HG02642 (cell line): Measurements from ENCODE around the gene ARHGEF33.

Source experiments
- ATAC-seq: cut with Tn5 transposase; IDR thresholded peaks from one replicate; pipeline ENCODE4 v1.9.1; 2021; ENCODE audit warnings: mild to moderate bottlenecking; ENCODE audit not compliant: unreplicated experiment, poor library complexity

The ARHGEF33 gene

DNA sequence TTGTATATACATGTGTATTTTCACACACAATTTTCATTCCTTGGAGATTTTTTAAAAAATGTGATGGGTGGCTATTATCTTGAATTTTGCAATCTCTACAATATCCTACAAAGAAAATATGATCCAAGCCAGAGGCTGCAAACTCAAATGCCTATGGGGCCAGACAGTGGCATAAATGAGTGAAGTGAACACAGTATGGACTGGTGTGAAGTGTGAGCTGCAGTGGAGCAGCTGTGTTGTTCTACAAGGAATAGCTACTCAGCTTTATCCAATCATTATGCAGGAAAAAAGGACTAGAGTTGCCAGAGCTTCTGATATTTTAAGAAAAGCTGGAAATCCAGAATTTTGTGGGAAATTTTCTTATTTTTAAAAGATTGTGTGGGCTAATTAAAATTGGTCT is 62.1 kb downstream of the ARHGEF33 start:
- no peak for ATAC-seq

DNA sequence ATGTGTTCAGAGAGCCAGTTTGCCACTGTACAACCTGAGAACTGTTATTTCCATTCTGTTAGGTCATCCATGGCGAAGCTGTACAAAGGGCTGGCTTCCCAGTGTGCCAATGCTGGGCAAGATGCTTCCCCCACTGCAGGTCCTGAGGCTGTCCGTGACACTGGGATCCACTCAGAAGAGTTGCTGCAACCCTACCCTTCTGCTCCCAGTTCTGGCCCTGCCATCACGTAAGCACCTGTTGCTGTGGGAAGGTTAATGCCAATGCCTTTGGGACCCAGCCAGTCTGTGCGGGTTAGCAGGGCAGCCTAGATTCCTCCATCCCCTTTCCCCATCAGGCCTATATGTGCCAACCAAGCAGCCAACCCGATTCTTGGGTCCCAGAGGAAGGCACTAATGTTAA is 68.3 kb downstream of the ARHGEF33 start:
- no peak for ATAC-seq

DNA sequence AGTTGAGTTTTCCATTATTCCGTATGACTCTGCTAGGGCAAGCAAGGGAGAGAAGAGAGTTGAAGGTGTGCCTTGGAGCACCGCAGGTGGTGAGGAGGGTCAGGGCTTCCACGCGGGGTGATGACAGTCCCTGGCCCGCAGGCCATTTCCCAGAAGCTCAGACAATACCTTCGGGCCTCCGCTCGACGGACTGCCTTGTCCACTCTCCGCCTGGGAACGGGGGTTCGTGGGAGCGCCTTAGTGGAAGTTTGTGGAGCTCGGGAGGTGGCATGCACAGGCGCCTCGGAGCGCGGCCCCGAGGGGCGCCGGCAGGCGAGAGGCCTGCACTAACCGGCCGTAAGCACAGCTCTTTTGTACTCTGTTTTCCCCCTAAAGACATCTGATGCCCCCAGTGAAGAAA is 69.8 kb downstream of the ARHGEF33 start:
- no peak for ATAC-seq

DNA sequence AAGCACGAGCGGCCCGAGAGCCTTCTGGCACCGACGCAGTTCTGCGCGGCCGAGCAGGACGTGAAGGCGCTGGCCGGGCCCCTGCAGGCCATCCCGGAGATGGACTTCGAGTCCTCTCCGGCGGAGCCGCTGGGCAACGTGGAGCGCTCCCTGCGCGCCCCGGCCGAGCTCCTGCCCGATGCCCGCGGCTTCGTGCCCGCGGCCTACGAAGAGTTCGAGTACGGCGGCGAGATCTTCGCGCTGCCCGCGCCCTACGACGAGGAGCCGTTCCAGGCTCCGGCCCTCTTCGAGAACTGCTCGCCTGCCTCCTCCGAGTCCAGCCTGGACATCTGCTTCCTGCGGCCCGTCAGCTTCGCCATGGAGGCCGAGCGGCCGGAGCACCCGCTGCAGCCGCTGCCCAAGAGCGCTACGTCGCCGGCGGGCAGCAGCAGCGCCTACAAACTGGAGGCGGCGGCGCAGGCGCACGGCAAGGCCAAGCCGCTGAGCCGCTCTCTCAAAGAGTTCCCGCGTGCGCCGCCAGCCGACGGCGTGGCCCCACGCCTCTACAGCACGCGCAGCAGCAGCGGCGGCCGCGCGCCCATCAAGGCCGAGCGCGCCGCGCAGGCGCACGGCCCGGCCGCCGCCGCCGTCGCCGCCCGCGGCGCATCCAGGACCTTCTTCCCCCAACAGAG is 70.4 kb downstream of the ARHGEF33 start:
- no peak for ATAC-seq

DNA sequence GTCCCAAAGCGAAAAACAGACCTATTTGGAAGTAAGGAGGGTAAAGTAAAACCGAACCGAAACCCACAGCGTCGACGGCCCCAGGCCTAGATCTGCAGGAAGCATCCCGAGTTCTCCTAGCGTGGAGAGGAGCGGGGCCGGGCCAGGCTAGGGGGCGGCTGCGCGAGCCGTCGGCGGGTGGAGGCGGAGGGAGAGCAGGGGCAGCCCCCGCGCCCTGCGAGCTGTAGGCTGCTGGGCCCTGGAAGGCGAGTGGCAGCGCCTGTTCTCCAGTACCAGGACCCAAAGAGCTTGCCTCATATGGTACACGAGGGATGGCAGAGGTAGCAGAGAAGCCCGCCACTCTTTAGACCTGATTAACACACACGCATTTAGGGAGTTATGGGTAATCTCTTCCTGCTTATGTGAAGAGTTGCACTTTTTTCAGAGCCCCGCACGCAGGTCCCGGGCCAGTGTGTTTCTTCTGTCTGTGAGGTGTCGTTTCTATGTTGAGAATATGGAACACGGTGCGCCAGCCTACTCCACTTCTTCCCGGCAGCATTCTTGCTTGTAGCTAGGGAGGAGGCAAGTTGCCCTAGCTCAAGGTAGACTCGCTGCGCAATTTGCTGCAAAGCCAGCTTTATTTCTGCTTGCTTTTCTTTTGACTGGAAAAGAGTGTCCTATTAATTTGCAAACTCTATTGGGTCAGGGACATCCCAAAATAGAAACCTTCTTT is 71.1 kb downstream of the ARHGEF33 start:
- no peak for ATAC-seq

DNA sequence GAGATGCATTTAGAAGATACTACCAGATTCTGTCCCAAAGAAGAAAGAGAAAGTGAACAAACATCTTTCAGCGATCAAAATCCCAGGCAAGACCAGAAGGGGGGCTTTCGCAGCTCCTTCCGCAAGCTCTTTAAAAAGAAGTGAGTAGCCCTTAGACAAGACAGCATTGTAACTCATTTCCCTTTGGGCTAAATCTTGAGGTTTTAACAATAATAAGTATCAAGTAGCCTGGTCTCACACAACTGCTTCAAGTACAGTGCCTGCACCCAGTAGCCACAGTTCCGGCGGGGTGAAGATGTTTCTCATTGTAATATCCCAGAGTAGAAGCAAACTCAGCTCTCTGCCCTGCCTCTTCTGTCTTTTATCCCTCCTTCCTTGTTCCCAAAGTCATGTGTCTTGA is 76.3 kb downstream of the ARHGEF33 start:
- no peak for ATAC-seq

DNA sequence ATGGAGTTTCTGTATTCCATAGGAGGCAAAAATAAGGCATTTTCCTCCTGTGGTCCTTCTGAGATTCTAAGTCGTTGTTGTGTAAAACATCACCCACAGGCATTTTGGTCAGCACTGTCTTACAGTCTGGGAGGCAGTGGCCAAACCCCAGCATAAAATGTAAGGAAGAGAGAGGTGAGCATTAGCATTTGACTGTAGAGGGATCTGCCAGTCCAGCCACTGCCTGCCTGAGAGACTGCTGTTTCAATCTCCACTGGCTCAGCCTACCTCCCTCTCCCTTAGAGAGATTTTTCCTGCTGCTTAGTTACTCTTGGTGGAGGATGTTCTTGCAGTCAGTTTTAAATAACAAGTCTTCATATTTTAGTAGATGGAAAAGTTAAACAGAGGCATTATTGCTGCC is 77.0 kb downstream of the ARHGEF33 start:
- no peak for ATAC-seq

DNA sequence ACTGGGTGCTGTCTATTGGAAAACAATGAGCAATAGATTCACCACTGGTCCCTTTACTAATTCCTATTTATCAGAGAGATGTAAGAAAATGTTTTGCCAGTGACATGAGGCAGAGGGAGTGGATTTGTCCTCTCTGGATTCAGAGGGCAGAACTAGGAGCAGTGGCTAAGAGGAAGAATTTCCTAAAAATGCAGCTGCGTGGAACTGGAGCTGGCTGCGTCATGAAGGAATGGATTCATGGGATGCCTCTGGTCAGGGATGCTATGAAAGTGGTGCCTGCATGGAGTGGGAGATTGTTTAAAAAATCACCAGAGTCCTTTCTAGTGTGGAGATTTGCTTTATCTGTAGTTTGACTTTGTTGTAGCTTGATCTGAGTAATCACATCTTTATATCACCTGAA is 78.3 kb downstream of the ARHGEF33 start:
- ATAC-seq: no peak

DNA sequence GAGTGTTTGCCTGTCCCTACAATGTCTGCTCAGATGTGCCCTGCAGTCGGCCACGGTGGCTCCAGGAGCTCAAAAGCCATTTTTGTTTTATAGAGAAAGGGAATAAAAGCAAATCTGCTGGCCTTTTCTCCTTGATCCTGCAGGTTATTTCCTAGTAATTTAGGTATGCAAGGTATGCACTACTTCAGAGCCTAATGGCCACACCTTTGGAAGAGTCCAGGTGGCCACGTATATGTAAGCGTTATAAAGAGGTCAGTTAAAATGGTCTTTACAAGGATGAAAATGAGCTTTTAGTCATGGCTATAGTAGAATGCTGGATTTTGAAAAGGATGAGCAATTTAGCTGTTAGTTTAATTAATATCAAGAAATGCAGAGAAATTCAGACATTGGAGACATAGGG is 81.7 kb downstream of the ARHGEF33 start:
- ATAC-seq: no peak

DNA sequence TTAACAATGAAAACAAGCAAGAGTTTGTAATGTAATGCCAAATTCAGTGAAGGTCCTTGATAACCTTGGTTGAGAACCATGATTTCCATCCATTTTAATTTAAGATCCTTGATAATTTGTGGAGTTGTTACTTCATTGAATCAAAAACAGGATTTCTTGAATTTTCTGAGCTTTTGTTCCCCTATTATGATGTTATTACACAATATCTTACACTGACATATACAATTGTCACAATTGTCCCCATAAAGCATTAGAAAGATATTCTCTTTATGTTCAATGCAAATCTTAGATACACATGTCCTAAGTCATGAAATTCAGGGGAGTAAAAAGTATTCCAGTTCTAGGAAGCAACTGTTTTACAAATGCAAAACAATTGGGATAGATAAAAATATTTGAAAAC is 83.6 kb downstream of the ARHGEF33 start:
- no peak for ATAC-seq

DNA sequence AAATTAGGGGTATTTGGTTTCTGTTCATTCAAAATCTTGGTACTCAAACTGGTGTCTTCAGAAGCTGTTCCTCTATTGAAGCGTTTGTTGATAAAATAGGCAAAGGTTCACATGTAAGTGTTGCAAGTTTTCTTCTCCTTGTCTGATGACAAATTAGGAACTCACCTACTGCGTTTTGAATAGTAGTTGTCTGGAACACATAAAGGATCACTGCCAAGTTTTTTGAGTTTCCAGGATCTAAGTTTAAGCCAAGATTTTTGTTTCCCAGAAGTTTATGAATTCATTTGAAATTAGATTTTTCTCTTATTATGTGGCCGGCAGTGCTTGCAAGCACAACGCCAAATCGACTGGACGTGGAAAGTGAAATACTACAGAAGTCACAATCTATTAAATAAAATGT is 85.4 kb downstream of the ARHGEF33 start:
- no peak for ATAC-seq

DNA sequence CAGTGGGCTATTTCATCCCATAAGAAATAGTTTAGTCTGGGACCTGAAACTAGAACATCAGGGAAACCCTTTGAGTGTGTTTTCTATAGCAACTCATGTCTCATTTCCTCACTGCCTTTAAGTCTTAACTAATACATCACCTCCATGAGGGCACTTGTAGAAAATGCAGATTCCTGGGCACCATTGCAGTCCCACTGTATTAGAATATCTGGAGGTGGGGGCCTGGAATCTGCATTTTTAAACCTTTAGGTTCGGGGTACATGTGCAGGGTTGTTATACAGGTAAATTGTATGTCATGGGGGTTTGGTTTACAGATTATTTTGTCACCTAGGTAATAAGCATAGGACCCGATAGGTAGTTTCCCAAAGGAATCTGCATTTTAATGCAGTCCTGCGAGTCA is 87.4 kb downstream of the ARHGEF33 start:
- no peak for ATAC-seq

DNA sequence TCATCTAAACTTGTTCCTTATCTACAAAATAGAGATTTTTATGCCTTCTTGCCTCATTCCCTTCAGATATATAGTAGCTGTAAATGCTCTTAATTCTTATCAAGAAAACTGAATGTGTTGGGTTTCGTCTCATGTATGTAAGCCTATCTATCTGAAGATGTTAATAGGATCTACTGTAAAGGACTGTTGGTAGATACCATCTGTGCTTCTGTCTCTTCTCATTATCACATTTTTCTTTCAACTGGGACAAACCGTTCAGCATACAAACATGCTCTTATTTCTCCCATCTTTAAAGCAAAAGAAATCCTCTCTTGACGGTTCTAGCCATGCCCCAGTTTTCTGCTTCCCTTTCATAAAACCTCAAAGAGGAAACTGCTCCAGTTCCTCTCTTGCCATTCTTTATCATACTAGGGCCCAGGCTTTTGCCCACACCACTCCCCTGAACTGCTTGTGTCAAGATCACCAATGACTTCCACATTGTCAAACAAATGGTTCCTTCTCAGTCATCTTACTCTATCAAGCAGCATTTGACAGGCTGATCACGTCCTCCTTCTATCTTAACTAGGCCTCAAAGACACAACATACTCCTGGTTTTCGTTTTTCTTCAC is 88.7 kb downstream of the ARHGEF33 start:
- no peak for ATAC-seq

DNA sequence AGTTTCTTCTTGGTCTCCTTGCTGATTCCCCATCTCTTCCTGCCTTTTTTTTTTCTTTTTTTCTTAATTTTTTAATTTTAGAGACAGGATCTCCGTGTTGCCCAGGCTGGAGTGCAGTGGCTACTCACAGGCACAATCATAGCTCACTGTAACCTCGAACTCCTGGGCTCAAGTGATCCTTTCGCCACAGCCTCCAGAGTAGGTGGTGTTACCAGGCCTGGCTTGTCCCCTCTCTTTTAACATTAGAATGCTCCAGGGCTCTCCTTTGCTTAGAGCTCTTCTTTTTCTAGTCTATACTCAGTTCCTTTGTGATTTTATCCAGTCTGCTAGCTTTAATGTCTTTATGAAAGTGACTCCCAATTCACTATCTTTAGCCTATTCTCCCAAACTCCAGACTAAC is 89.2 kb downstream of the ARHGEF33 start:
- ATAC-seq: no peak

DNA sequence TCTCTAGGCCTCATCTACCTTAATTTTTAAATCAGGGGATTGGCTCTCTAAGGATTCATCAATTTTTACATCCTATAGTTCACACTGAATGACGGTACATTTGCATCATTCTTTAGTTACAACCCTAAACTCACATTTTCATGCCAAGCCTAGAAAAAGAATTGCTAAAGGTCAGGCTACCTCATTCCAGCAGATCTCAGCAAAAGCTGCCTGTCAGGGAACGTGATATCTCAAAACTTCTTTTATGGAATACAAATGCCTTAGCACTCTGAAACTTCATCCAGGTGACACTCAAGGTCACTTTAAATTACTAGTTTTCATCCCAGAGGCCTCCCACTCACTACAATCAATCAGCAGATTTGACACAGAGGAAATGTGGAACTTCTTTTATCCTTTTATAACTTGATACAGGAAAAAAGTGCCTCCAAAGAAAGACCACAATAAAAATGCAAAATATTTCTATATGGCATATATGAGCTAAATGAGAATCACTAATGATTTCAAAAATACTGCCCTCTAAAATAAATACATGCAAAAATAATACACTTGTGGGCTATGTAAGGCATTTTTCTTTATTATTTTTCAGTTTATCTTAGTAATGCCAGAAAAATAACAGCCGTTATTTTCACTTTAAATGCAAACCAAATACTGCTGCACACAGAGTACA is 91.5 kb downstream of the ARHGEF33 start:
- ATAC-seq: no peak

DNA sequence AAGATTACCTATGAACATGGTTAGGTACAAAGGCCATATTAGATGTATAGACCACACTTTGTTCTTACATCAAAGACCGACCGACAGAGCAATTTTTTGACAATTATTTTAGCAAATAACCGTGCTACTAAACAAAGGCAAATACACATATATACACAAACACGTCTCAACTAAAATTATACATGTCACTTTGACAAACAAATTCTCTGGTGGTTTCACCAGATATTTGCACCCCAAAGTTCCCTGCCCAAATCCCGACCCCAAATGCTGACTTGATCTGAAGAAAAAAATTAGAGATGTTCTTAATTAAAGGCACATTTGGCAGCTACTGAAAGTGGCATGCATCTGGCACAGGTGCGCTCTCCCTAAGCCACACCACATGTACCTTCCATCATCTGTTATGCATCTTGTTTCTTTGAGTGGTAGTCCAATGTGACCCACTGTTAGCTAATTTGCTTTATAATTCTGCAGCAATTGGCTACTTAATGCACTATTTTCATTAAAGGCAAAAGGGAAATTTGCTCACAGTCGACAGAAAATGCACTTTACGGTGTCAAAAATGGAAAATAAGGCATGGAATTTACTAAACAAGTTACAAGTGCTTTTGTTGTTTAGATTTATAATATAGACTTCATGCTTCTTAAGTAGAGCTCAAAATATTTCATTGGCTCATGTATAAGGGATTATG is 92.1 kb downstream of the ARHGEF33 start:
- no peak for ATAC-seq

DNA sequence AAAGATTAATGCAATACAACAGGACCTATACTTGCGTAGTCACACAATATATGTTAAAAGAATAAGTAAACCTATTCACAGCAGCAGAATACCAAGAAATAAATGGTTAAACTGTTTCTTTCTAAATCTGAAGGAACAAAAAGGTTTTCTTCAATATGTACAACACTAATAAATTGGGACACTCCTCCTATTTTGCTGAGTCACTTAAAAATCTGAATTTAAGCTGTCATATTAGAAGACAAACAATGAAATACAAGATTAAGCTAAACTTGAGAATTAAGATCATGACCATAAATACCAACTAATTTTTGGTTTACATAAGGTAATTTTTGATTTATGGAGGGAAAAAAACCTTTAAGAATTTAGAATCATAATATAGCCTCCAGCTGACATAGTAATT is 92.8 kb downstream of the ARHGEF33 start:
- no peak for ATAC-seq

DNA sequence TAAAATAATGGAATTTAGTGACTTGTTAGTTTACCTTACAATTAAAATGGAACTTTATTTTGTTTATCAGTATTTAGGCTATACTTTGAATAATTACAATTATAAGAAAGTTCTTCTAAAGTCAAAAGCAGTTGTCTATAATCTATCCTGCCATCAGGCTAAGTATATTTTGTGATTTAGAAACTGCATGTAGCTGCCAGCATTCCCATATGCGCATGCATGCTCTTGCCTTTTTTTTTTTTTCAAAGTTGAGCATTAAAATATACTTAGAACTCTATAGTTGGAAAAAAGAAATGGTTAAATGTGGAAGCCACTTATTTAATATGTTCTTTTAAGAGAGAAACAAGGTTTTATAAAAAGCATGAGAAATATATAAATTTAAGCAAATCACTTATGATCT is 99.0 kb downstream of the ARHGEF33 start:
- ATAC-seq: no peak

DNA sequence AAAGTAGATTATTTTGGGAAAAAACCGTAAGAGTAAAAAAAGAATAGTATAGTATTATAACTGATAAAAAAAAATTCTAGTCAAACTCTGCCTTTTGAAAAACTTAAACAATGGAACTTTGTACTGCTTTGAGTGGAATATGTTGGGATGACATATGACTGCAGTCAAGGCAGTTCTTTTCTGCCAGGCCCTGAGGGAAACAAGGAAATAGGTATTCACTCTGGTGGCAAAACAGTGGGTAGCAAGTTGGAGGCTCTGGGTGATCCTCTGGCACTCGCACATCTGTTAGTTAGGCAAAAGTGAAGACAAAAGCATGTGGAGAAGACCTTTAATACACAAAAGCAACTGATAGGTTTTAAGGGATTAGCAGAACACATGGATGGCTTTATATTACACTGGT is 102.2 kb downstream of the ARHGEF33 start:
- ATAC-seq: no peak

DNA sequence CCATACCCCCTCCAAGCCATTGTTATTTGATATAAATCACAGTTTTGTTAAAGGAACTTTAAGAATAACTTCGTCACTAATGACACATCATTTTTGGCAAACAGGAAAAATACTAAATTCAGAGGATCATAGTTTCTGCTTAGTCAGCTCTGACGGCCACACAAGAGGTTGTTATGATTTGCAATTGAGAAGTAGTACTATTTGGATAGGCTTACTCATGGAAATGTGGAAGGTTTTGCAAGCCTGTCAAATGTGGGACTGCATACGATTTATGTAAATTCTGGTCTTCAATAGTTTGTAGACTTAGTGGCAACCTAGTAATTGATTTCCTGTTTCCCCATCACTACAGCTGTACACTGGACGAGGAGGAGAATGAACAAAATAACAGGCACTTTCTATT is 108.1 kb downstream of the ARHGEF33 start:
- ATAC-seq: no peak

DNA sequence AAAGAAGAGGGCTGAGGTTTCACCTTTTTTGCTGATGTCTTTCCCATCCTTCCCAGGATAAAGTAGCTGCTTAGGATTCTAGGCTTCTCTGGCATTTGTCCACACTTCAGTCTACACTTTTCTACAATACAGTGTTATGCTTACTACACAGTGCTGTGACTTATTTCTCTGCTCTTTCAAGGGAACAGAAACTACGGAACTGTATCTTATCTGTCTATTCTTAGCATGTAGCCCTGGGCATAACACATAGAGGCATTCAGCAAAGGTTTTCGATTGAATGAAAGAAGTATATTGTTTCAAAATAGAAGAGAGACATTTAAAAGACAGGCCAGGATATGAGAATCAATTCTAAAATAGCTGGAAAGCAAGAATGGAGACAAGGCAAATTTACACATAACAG is 110.9 kb downstream of the ARHGEF33 start:
- ATAC-seq: no peak
